WTC11 (cell line): Measurements from ENCODE around the gene BAIAP2. TPM values are rescaled to one million over a fixed set of nuclear protein-coding genes. Genes with fewer than 3 reads are reported as not detected.

Source experiments
- ATAC-seq: fragments of 200-7000 bp; cut with Tn5 transposase; 2 replicates; pipeline ENCODE4 v1.10.0; 2021; ENCODE audit warnings: mild to moderate bottlenecking, moderate library complexity
- CTCF ChIA-PET: fragments of 300-600 bp; sonication (Branson Sonifier 250); formaldehyde crosslinking; loops from one replicate; lab custom pipeline; 2021; ENCODE audit warnings: antibody characterized with exemption; lab: Charles Lee
- POLR2A ChIA-PET: fragments of 350-600 bp; sonication (Branson Sonifier 250); formaldehyde crosslinking; loops from one replicate; lab custom pipeline; 2021; ENCODE audit warnings: antibody characterized with exemption; lab: Charles Lee
- DNase-seq: peaks from one replicate; pipeline ENCODE4 v3.0.0; 2021; ENCODE audit warnings: low spot score
- H3K27ac Mint-ChIP-seq: 2 replicates; pipeline ENCODE4 v1.8.0; 2021; ENCODE audit warnings: mixed read lengths
- H3K27me3 Mint-ChIP-seq: 2 replicates; pipeline ENCODE4 v1.8.0; 2021; ENCODE audit warnings: low read depth, mild to moderate bottlenecking, moderate library complexity, mixed read lengths
- H3K36me3 Mint-ChIP-seq: 2 replicates; pipeline ENCODE4 v1.8.0; 2021; ENCODE audit warnings: mixed read lengths
- H3K4me1 Mint-ChIP-seq: 2 replicates; pipeline ENCODE4 v1.8.0; 2022; ENCODE audit warnings: mixed read lengths
- H3K4me3 Mint-ChIP-seq: 2 replicates; pipeline ENCODE4 v1.8.0; 2021; ENCODE audit warnings: mild to moderate bottlenecking, moderate library complexity, mixed read lengths
- H3K9me3 Mint-ChIP-seq: 2 replicates; pipeline ENCODE4 v1.8.0; 2021; ENCODE audit warnings: mixed read lengths
- ATF6 ChIP-seq: sonication (generic); formaldehyde crosslinking; IDR thresholded peaks from 2 replicates; pipeline ENCODE4 v1.8.1; 2023; ENCODE audit warnings: mild to moderate bottlenecking, missing genetic modification reagents
- CDX4 ChIP-seq: fragments of 250-450 bp; sonication (Bioruptor Pico); IDR thresholded peaks from 2 replicates; pipeline ENCODE4 v1.9.0; 2021; ENCODE audit warnings: moderate library complexity, mild to moderate bottlenecking, inconsistent platforms, borderline replicate concordance
- ERG ChIP-seq: fragments of 250-450 bp; sonication (Bioruptor Pico); IDR thresholded peaks from 2 replicates; pipeline ENCODE4 v1.8.0; 2021; ENCODE audit warnings: mild to moderate bottlenecking
- FOXJ3 ChIP-seq: sonication (generic); formaldehyde crosslinking; IDR thresholded peaks from 2 replicates; pipeline ENCODE4 v1.9.0; 2021; ENCODE audit warnings: missing genetic modification reagents, mild to moderate bottlenecking, borderline replicate concordance
- GRHL2 ChIP-seq: fragments of 250-450 bp; sonication (Bioruptor Pico); IDR thresholded peaks from 2 replicates; pipeline ENCODE4 v1.8.0; 2022; ENCODE audit warnings: mild to moderate bottlenecking, moderate library complexity; ENCODE audit not compliant: insufficient replicate concordance, severe bottlenecking
- GTF2I ChIP-seq: fragments of 250-450 bp; sonication (Bioruptor Pico); conservative IDR thresholded peaks from 2 replicates; pipeline ENCODE4 v1.4.0; 2021; ENCODE audit warnings: mild to moderate bottlenecking
- HMGXB4 ChIP-seq: sonication (generic); formaldehyde crosslinking; IDR thresholded peaks from 2 replicates; pipeline ENCODE4 v1.8.1; 2023; ENCODE audit warnings: mild to moderate bottlenecking, moderate library complexity, missing genetic modification reagents
- IRF2 ChIP-seq: sonication (generic); formaldehyde crosslinking; IDR thresholded peaks from 2 replicates; pipeline ENCODE4 v1.8.0; 2022; ENCODE audit warnings: low read depth, missing genetic modification reagents, borderline replicate concordance
- MYBL2 ChIP-seq: sonication (generic); formaldehyde crosslinking; IDR thresholded peaks from 2 replicates; pipeline ENCODE4 v1.8.1; 2023; ENCODE audit warnings: mild to moderate bottlenecking, moderate library complexity, missing genetic modification reagents
- SMAD3 ChIP-seq: sonication (generic); formaldehyde crosslinking; IDR thresholded peaks from 2 replicates; pipeline ENCODE4 v1.8.0; 2022; ENCODE audit warnings: missing genetic modification reagents, mild to moderate bottlenecking, borderline replicate concordance
- SOX15 ChIP-seq: fragments of 250-450 bp; sonication (Bioruptor Pico); IDR thresholded peaks from 2 replicates; pipeline ENCODE4 v1.9.0; 2021; ENCODE audit warnings: mild to moderate bottlenecking
- STAT6 ChIP-seq: sonication (generic); formaldehyde crosslinking; conservative IDR thresholded peaks from 2 replicates; pipeline ENCODE4 v1.8.1; 2023; ENCODE audit warnings: mild to moderate bottlenecking, low read depth, missing genetic modification reagents, moderate library complexity
- USF2 ChIP-seq: sonication (generic); formaldehyde crosslinking; IDR thresholded peaks from 2 replicates; pipeline ENCODE4 v1.8.1; 2023; ENCODE audit warnings: mild to moderate bottlenecking, missing genetic modification reagents, moderate library complexity
- ZNF416 ChIP-seq: fragments of 250-450 bp; sonication (Bioruptor Pico); IDR thresholded peaks from 2 replicates; pipeline ENCODE4 v1.9.0; 2021; ENCODE audit warnings: mild to moderate bottlenecking, inconsistent platforms
- ZNF425 ChIP-seq: fragments of 250-450 bp; sonication (Bioruptor Pico); conservative IDR thresholded peaks from 2 replicates; pipeline ENCODE4 v1.9.0; 2021; ENCODE audit warnings: mild to moderate bottlenecking
- ZNF532 ChIP-seq: fragments of 250-450 bp; sonication (Bioruptor Pico); IDR thresholded peaks from 2 replicates; pipeline ENCODE4 v1.9.0; 2021; ENCODE audit warnings: mild to moderate bottlenecking, borderline replicate concordance
- total RNA-seq: library from RNA; stranded (reverse); gene quantifications from 3 replicates; pipeline ENCODE4 v1.2.3, GENCODE V29; 2021

The BAIAP2 gene
- total RNA-seq, 1 experiment from 2014 or later = 20.7 TPM

GRCh38 chr17:81103379-81103778, 68.4 kb downstream of the BAIAP2 start:
- Mint-ChIP-seq H3K36me3 (no peaks in the 10 kb centered on the region), H3K4me3 (no peak overlapping the region), H3K27ac (no peak overlapping the region), H3K27me3 (no peaks in the 10 kb centered on the region), H3K4me1 (no peaks in the 10 kb centered on the region), H3K9me3 (no peaks in the 10 kb centered on the region)
- DNase-seq (no peak), ATAC-seq (no peak)
- ChIA-PET CTCF (interaction anchor here (1.0 to 2.0 kb wide), 7 partner anchors 9 to 337 kb away, joined by 3 to 30 read pairs (median 3); no protein-coding TSS in a partner anchor), POLR2A (interaction anchor here (1.1 kb wide), 1 partner anchor 39 kb away, joined by 3 read pairs; no protein-coding TSS in a partner anchor)
- no peak for TF ChIP-seq GRHL2 (CRISPR knock-in tag)
- no peak for TF ChIP-seq ZNF425 (CRISPR knock-in tag)
- no peak for TF ChIP-seq USF2 (CRISPR knock-in tag)
- no peak for TF ChIP-seq CDX4
- no peak for TF ChIP-seq HMGXB4 (CRISPR knock-in tag)
- TF ChIP-seq ERG (CRISPR knock-in tag) = no peak
- no peak for TF ChIP-seq SMAD3 (CRISPR knock-in tag)
- no peak for TF ChIP-seq SOX15 (CRISPR knock-in tag)
- TF ChIP-seq STAT6 (CRISPR knock-in tag) = no peak
- no peak for TF ChIP-seq ZNF532 (CRISPR knock-in tag)
- TF ChIP-seq GTF2I (CRISPR knock-in tag) = no peak
- TF ChIP-seq ZNF416 (CRISPR knock-in tag) = no peak
- TF ChIP-seq MYBL2 (CRISPR knock-in tag) = no peak
- no peak for TF ChIP-seq ATF6
- TF ChIP-seq IRF2 (CRISPR knock-in tag) = no peak
- no peak for TF ChIP-seq FOXJ3 (CRISPR knock-in tag)
